GM23248 (cell line): Measurements from ENCODE around the gene ARNT2. TPM values are rescaled to one million over a fixed set of nuclear protein-coding genes. Genes with fewer than 3 reads are reported as not detected.

Source experiments
- DNase-seq: peaks from one replicate; pipeline ENCODE4 v3.0.0-alpha.2; 2015
- H2AFZ ChIP-seq: fragments of 200-600 bp; sonication (generic); 2 replicates; pipeline ENCODE4 v1.6.1; 2016; ENCODE audit warnings: antibody characterized with exemption
- H3F3A ChIP-seq: fragments of 200-600 bp; sonication (generic); 2 replicates; pipeline ENCODE4 v1.6.1; 2016; ENCODE audit warnings: mild to moderate bottlenecking, antibody characterized with exemption, mixed run types; ENCODE audit not compliant: insufficient read depth
- H3K27ac ChIP-seq: fragments of 200-600 bp; sonication (generic); 2 replicates; pipeline ENCODE4 v1.5.1; 2016; ENCODE audit warnings: mild to moderate bottlenecking
- H3K27me3 ChIP-seq: fragments of 200-600 bp; sonication (generic); replicated peaks from 2 replicates; pipeline ENCODE4 v1.6.1; 2016; ENCODE audit warnings: mild to moderate bottlenecking; ENCODE audit not compliant: insufficient read depth
- H3K36me3 ChIP-seq: fragments of 200-600 bp; sonication (generic); 2 replicates; pipeline ENCODE4 v1.6.1; 2016; ENCODE audit warnings: low read depth, mild to moderate bottlenecking
- H3K4me1 ChIP-seq: fragments of 200-600 bp; sonication (generic); 2 replicates; pipeline ENCODE4 v1.6.1; 2016; ENCODE audit warnings: mild to moderate bottlenecking; ENCODE audit not compliant: insufficient read depth
- H3K4me2 ChIP-seq: fragments of 200-600 bp; sonication (generic); one replicate; pipeline ENCODE4 v1.6.1; 2016; ENCODE audit warnings: mild to moderate bottlenecking; ENCODE audit not compliant: unreplicated experiment
- H3K4me3 ChIP-seq: fragments of 200-600 bp; sonication (generic); 2 replicates; pipeline ENCODE4 v1.5.1; 2016; ENCODE audit warnings: mild to moderate bottlenecking
- H3K79me2 ChIP-seq: fragments of 200-600 bp; sonication (generic); 2 replicates; pipeline ENCODE4 v1.6.1; 2016; ENCODE audit warnings: mild to moderate bottlenecking; ENCODE audit not compliant: insufficient read depth
- H3K9ac ChIP-seq: fragments of 200-600 bp; sonication (generic); 2 replicates; pipeline ENCODE4 v1.6.1; 2016; ENCODE audit warnings: mild to moderate bottlenecking
- H3K9me2 ChIP-seq: fragments of 200-600 bp; sonication (generic); 2 replicates; pipeline ENCODE4 v1.6.1; 2016; ENCODE audit warnings: mixed run types, mild to moderate bottlenecking, moderate library complexity; ENCODE audit not compliant: insufficient read depth
- H3K9me3 ChIP-seq: fragments of 200-600 bp; sonication (generic); one replicate; pipeline ENCODE4 v1.6.1; 2017; ENCODE audit warnings: low read depth
- H4K20me1 ChIP-seq: fragments of 200-600 bp; sonication (generic); 2 replicates; pipeline ENCODE4 v1.6.0; 2016; ENCODE audit not compliant: insufficient read depth
- EZH2 ChIP-seq: fragments of 200-600 bp; sonication (generic); IDR thresholded peaks from 2 replicates; pipeline ENCODE4 v1.6.1; 2018; ENCODE audit warnings: antibody characterized with exemption, mild to moderate bottlenecking; ENCODE audit not compliant: insufficient read depth, poor library complexity, severe bottlenecking
- EZH2phosphoT487 ChIP-seq: fragments of 200-600 bp; sonication (generic); IDR thresholded peaks from 2 replicates; pipeline ENCODE4 v1.6.1; 2018; ENCODE audit warnings: antibody characterized with exemption, moderate library complexity, mild to moderate bottlenecking, low read depth; ENCODE audit not compliant: insufficient read depth
- WGBS, 2 experiments: methylation state at CpG; one replicate each; pipeline ENCODE4 v1.1.6; 2015 to 2017; ENCODE audit warnings: low lambda C conversion rate in 2 of 2, low coverage in 1 of 2; ENCODE audit errors: missing lambda C conversion rate in 2 of 2; 5-methylcytosine and 5-hydroxymethylcytosine counted together
- in situ Hi-C: fragments of 300-500 bp; cut with MboI; formaldehyde crosslinking; loops from 2 replicates; pipeline ENCODE4 v1.15.0; 2020
- polyA plus RNA-seq: library from polyadenylated mRNA; unstranded; fragments of >200 nt; fragmentation: Nextera tagmentation; extraction: Ambion mirVana; gene quantifications from 2 replicates; pipeline ENCODE4 v1.2.1, GENCODE V29; 2016
- total RNA-seq: library from RNA; depleted of rRNA; stranded (reverse); fragments of >200 nt; shearing (Covaris generic); gene quantifications from 2 replicates; pipeline ENCODE4 v1.2.3, GENCODE V29; 2014

The ARNT2 gene
- total and polyA plus RNA-seq, 2 experiments from 2014 or later = 9.3 to 23.5 TPM

DNA sequence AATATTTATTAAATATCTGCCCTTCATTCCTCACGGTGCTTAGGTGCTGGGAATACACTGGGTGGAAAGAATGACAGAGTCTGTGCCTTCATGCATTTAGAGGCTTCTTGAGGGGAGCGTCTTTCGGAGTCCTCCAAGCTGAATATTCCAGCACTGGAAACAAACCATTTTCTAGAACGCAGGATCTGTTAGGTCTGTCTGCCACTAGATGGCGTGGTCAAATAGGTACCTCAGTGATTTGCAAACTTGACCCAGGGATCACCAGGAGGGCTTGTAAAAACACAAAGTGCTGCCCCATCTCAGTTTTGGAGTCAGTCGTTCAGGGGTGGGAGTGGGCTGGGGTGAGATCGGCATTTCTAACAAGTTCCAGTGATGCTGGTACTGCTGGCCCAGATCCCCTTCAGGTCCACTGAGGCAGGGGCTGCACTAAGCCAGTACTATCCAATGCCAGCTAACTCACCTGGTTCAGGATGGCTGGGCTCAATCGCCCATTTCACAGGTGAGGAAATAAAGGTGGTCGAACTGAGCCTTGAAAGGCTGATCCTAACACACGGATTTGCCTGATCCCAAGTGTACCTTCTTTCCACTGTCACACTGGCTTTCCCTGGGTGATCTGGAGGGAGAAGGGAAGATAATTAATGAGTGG lies 14.8 kb downstream of the ARNT2 start:
- DNase-seq = peak; percentile 83

DNA sequence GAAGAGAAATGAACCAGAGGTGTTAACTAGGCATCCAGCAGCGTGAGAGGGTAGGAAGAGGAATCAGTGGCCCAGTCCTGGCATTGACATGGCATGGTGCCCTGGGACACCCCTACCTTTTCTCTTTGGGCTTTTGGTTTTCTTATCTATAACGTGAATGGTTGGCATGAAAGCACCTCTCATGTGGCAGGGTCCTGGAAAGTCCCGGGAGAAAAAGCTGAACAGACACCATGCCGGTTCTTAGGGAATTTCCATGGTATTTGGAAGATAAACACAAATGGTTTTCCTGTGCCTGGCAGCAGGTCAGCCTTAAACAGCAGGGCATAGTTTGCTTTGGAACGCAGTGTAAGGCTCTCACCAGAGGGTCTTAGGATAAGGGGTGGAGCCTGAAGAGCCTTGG lies 15.4 kb downstream of the ARNT2 start:
- H3K27ac ChIP-seq = no peak overlapping the region
- no peaks in the 10 kb centered on the region for H3K79me2 ChIP-seq
- no peak overlapping the region for H3K9ac ChIP-seq
- 53 to 65% methylated on average over 5 of the region's 5 CpGs for WGBS, 2 experiments
- H3K4me3 ChIP-seq = no peak overlapping the region
- in situ Hi-C loops = no loop called here
- DNase-seq = no peak
- no peaks in the 10 kb centered on the region for H3K4me1 ChIP-seq
- no peak overlapping the region for H3K4me2 ChIP-seq
- no peaks in the 10 kb centered on the region for H4K20me1 ChIP-seq
- H3K27me3 ChIP-seq = no peaks in the 10 kb centered on the region
- no peaks in the 10 kb centered on the region for H3K9me2 ChIP-seq
- H3F3A ChIP-seq = no peaks in the 10 kb centered on the region
- TF ChIP-seq EZH2phosphoT487 = no peak
- no peak for TF ChIP-seq EZH2
- H2AFZ ChIP-seq = no peak overlapping the region
- H3K36me3 ChIP-seq = no peaks in the 10 kb centered on the region
- no peaks in the 10 kb centered on the region for H3K9me3 ChIP-seq

More for the DNA sequence above, 14.8 kb downstream of the ARNT2 start:
- in situ Hi-C loops = no loop called here
- H3K4me3 ChIP-seq = no peak overlapping the region
- H3K9me3 ChIP-seq = no peaks in the 10 kb centered on the region
- H2AFZ ChIP-seq = no peak overlapping the region
- no peak for TF ChIP-seq EZH2
- no peak for TF ChIP-seq EZH2phosphoT487
- no peaks in the 10 kb centered on the region for H3K27me3 ChIP-seq
- no peaks in the 10 kb centered on the region for H3K4me1 ChIP-seq
- WGBS, 2 experiments = 39 to 40% methylated on average over 9 to 10 of the region's 10 CpGs
- H4K20me1 ChIP-seq = no peaks in the 10 kb centered on the region
- no peaks in the 10 kb centered on the region for H3K79me2 ChIP-seq
- H3F3A ChIP-seq = no peaks in the 10 kb centered on the region
- H3K9me2 ChIP-seq = no peaks in the 10 kb centered on the region
- no peak overlapping the region for H3K9ac ChIP-seq
- no peak overlapping the region for H3K4me2 ChIP-seq
- no peak overlapping the region for H3K27ac ChIP-seq
- no peaks in the 10 kb centered on the region for H3K36me3 ChIP-seq

DNA sequence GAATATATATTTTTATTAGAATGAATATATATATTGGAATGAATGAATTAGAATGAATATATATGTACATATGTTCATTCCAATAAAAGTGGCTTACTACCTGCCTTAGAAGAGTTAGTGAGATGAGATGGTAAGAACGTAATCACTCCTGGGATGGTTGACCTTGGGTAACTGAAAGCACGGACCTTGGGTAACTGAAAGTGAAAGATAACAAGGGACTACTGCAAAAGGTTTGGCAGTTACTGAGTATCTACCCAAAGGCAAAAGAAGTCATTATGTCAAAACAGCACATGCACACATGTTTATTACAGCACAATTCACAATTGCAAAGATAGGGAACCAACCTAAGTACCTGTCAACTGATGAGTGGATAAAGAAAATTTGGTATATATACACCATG lies 16.5 kb downstream of the ARNT2 start:
- Histone ChIP-seq H3K9ac (no peak overlapping the region), H2AFZ (no peak overlapping the region), H4K20me1 (no peaks in the 10 kb centered on the region), H3K9me2 (no peaks in the 10 kb centered on the region), H3K79me2 (no peaks in the 10 kb centered on the region), H3K4me3 (no peak overlapping the region), H3K36me3 (no peaks in the 10 kb centered on the region), H3K4me1 (no peaks in the 10 kb centered on the region), H3F3A (no peaks in the 10 kb centered on the region), H3K27me3 (no peaks in the 10 kb centered on the region), H3K4me2 (no peak overlapping the region), H3K9me3 (no peaks in the 10 kb centered on the region), H3K27ac (no peak overlapping the region)
- in situ Hi-C loops = no loop called here
- TF ChIP-seq EZH2 (no peak), EZH2phosphoT487 (no peak)
- 43 to 44% methylated on average over 2 of the region's 2 CpGs for WGBS, 2 experiments
- DNase-seq = no peak

DNA sequence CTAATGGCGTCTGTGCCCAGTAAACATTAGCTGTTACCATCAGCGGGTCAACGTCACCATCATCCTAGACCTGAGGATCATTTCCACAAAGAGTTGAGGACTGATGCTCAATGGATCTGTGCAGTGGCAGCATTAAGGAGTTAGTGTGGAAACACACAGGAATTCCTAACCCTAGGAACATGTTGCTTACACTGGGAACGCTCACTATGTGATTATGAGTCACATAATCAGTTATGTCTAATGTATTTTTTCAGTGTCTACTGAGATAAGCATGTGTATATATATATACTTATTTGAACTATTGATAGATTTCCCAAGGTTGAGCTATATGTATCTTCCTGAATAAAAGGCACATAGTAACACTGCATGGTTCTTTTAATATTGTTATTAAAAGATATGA lies 19.0 kb downstream of the ARNT2 start:
- H3F3A ChIP-seq = no peaks in the 10 kb centered on the region
- H2AFZ ChIP-seq = no peak overlapping the region
- 85 to 86% methylated on average over 4 of the region's 4 CpGs for WGBS, 2 experiments
- no peak overlapping the region for H3K27ac ChIP-seq
- DNase-seq = peak; percentile 21
- no peaks in the 10 kb centered on the region for H3K9me2 ChIP-seq
- no peaks in the 10 kb centered on the region for H4K20me1 ChIP-seq
- no peaks in the 10 kb centered on the region for H3K9me3 ChIP-seq
- no peaks in the 10 kb centered on the region for H3K79me2 ChIP-seq
- H3K27me3 ChIP-seq = no peaks in the 10 kb centered on the region
- H3K4me1 ChIP-seq = no peaks in the 10 kb centered on the region
- TF ChIP-seq EZH2 (no peak), EZH2phosphoT487 (no peak)
- no peak overlapping the region for H3K4me2 ChIP-seq
- no peak overlapping the region for H3K9ac ChIP-seq
- no peak overlapping the region for H3K4me3 ChIP-seq
- in situ Hi-C loops = no loop called here
- H3K36me3 ChIP-seq = no peaks in the 10 kb centered on the region

DNA sequence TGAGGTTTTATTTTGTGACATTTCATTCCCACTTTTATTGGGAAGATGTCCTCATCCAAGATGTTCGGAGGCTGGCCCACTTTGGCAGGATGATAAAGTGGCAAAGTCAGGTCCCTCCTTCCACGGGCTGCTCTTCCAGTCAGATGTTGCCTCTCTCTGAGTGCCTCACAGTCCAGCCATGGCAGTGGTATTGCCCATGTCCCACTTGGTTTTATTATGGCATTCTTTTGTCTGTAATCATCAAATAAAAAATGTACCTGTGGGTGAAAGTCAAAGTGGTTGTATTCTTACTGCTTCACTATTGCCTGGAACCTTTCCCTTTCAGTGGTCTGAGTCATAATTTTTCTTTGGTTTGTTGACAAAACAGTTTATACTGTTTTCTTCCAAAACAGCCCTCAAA lies 20.2 kb downstream of the ARNT2 start:
- no peak overlapping the region for H3K4me2 ChIP-seq
- H3K36me3 ChIP-seq = no peaks in the 10 kb centered on the region
- H3K27me3 ChIP-seq = no peaks in the 10 kb centered on the region
- H3F3A ChIP-seq = no peaks in the 10 kb centered on the region
- H3K9me3 ChIP-seq = no peaks in the 10 kb centered on the region
- no peaks in the 10 kb centered on the region for H4K20me1 ChIP-seq
- H3K9ac ChIP-seq = no peak overlapping the region
- no peak overlapping the region for H2AFZ ChIP-seq
- no peaks in the 10 kb centered on the region for H3K4me1 ChIP-seq
- H3K9me2 ChIP-seq = no peaks in the 10 kb centered on the region
- no peak for DNase-seq
- TF ChIP-seq EZH2 (no peak), EZH2phosphoT487 (no peak)
- H3K27ac ChIP-seq = no peak overlapping the region
- in situ Hi-C loops = no loop called here
- 97% methylated on average over 2 of the region's 2 CpGs for WGBS, 2 experiments
- no peaks in the 10 kb centered on the region for H3K79me2 ChIP-seq
- H3K4me3 ChIP-seq = no peak overlapping the region
